ENCODE measurements around the gene KDM5C. TPM values are rescaled to one million over a fixed set of nuclear protein-coding genes. Genes with fewer than 3 reads are reported as not detected.
A peak's percentile ranks its signal among the peaks of the same experiment; 100 is the strongest.

The KDM5C gene
- total RNA-seq, 1 experiment from 2014 or later = 76.3 TPM

GRCh38 chrX:53253293-53254020 lies 28.4 kb upstream of the KDM5C start:
- no peak for DNase-seq (ENCODE audit: low spot score)
- in situ Hi-C loops (cut with HindIII; ENCODE audit: low sequenced_read_pairs) = no loop called here

GRCh38 chrX:53251307-53251706 lies 26.3 kb upstream of the KDM5C start:
- DNase-seq (ENCODE audit: low spot score) = no peak
- in situ Hi-C loops (cut with HindIII; ENCODE audit: low sequenced_read_pairs) = no loop called here

GRCh38 chrX:53250556-53250955 lies 25.5 kb upstream of the KDM5C start:
- in situ Hi-C loops (cut with HindIII; ENCODE audit: low sequenced_read_pairs) = no loop called here
- DNase-seq (ENCODE audit: low spot score) = no peak

- in situ Hi-C loops (cut with HindIII; ENCODE audit: low sequenced_read_pairs) = no loop called here
- DNase-seq (ENCODE audit: low spot score) = no peak
Observed at GRCh38 chrX:53249408-53250042, 24.5 kb upstream of the KDM5C start.

GRCh38 chrX:53247928-53248327 lies 22.9 kb upstream of the KDM5C start:
- no peak for DNase-seq (ENCODE audit: low spot score)
- in situ Hi-C loops (cut with HindIII; ENCODE audit: low sequenced_read_pairs) = no loop called here

- DNase-seq (ENCODE audit: low spot score) = peak; percentile 23
- in situ Hi-C loops (cut with HindIII; ENCODE audit: low sequenced_read_pairs) = no loop called here
Observed at GRCh38 chrX:53246231-53246630, 21.2 kb upstream of the KDM5C start.

GRCh38 chrX:53244610-53245009 lies 19.6 kb upstream of the KDM5C start:
- no peak for DNase-seq (ENCODE audit: low spot score)
- in situ Hi-C loops (cut with HindIII; ENCODE audit: low sequenced_read_pairs) = no loop called here

GRCh38 chrX:53242310-53242709 lies 17.3 kb upstream of the KDM5C start:
- in situ Hi-C loops (cut with HindIII; ENCODE audit: low sequenced_read_pairs) = no loop called here
- DNase-seq (ENCODE audit: low spot score) = no peak

GRCh38 chrX:53241558-53241957 lies 16.6 kb upstream of the KDM5C start:
- no peak for DNase-seq (ENCODE audit: low spot score)
- in situ Hi-C loops (cut with HindIII; ENCODE audit: low sequenced_read_pairs) = no loop called here

GRCh38 chrX:53239474-53239873 lies 14.5 kb upstream of the KDM5C start:
- DNase-seq (ENCODE audit: low spot score) = no peak
- in situ Hi-C loops (cut with HindIII; ENCODE audit: low sequenced_read_pairs) = no loop called here

- no peak for DNase-seq (ENCODE audit: low spot score)
- in situ Hi-C loops (cut with HindIII; ENCODE audit: low sequenced_read_pairs) = no loop called here
Observed at GRCh38 chrX:53237056-53237455, 12.0 kb upstream of the KDM5C start.

- in situ Hi-C loops (cut with HindIII; ENCODE audit: low sequenced_read_pairs) = no loop called here
- DNase-seq (ENCODE audit: low spot score) = no peak
Observed at GRCh38 chrX:53236025-53236679, 11.1 kb upstream of the KDM5C start.

- in situ Hi-C loops (cut with HindIII; ENCODE audit: low sequenced_read_pairs) = no loop called here
- no peak for DNase-seq (ENCODE audit: low spot score)
Observed at GRCh38 chrX:53235566-53235965, 10.6 kb upstream of the KDM5C start.

- no peak for DNase-seq (ENCODE audit: low spot score)
- in situ Hi-C loops (cut with HindIII; ENCODE audit: low sequenced_read_pairs) = no loop called here
Observed at GRCh38 chrX:53234484-53234883, 9.5 kb upstream of the KDM5C start.

GRCh38 chrX:53233536-53233935 lies 8.5 kb upstream of the KDM5C start:
- in situ Hi-C loops (cut with HindIII; ENCODE audit: low sequenced_read_pairs) = no loop called here
- no peak for DNase-seq (ENCODE audit: low spot score)

- DNase-seq (ENCODE audit: low spot score) = no peak
- in situ Hi-C loops (cut with HindIII; ENCODE audit: low sequenced_read_pairs) = no loop called here
Observed at GRCh38 chrX:53230116-53230515, 5.1 kb upstream of the KDM5C start.

GRCh38 chrX:53227224-53227765 lies 2.3 kb upstream of the KDM5C start:
- DNase-seq (ENCODE audit: low spot score) = no peak
- in situ Hi-C loops (cut with HindIII; ENCODE audit: low sequenced_read_pairs) = no loop called here

GRCh38 chrX:53223955-53224859 lies 800 bp downstream of the KDM5C start:
- in situ Hi-C loops (cut with HindIII; ENCODE audit: low sequenced_read_pairs) = no loop called here
- DNase-seq (ENCODE audit: low spot score) = no peak

- DNase-seq (ENCODE audit: low spot score) = peak; percentile 8
Observed at GRCh38 chrX:53223068-53223693, 1.8 kb downstream of the KDM5C start.

More at GRCh38 chrX:53223068-53223693, 1.8 kb downstream of the KDM5C start:
- in situ Hi-C loops (cut with HindIII; ENCODE audit: low sequenced_read_pairs) = no loop called here

Measured in G401 (cell line).